H9 (cell line): ENCODE results near the gene PRKRA. TPM values are rescaled to one million over a fixed set of nuclear protein-coding genes. Genes with fewer than 3 reads are reported as not detected.
A peak's percentile ranks its signal among the peaks of the same experiment; 100 is the strongest.

ENCODE experiments used
- DNase-seq: peaks from one replicate; pipeline ENCODE4 v3.0.0-alpha.2; 2017
- H2AFZ ChIP-seq: one replicate; pipeline ENCODE4 v1.6.1; 2013; ENCODE audit warnings: mild to moderate bottlenecking, low read length, control low read depth, moderate library complexity
- H2AK5ac ChIP-seq: 2 replicates; pipeline ENCODE4 v1.6.1; 2013; ENCODE audit warnings: low read length, control low read depth, mixed read lengths; ENCODE audit not compliant: insufficient read length
- H2BK120ac ChIP-seq: one replicate; pipeline ENCODE4 v1.6.1; 2013; ENCODE audit warnings: low read depth, mild to moderate bottlenecking, low read length, control low read depth, inconsistent platforms; ENCODE audit not compliant: poor library complexity, severe bottlenecking
- H2BK12ac ChIP-seq: 2 replicates; pipeline ENCODE4 v1.6.1; 2013; ENCODE audit warnings: low read length, control low read depth, mixed read lengths, low read depth; ENCODE audit not compliant: insufficient read length
- H2BK15ac ChIP-seq: 2 replicates; pipeline ENCODE4 v1.6.1; 2013; ENCODE audit warnings: low read depth, low read length, control low read depth
- H2BK20ac ChIP-seq: one replicate; pipeline ENCODE4 v1.6.1; 2013; ENCODE audit warnings: low read depth, mild to moderate bottlenecking, low read length, control low read depth, inconsistent platforms; ENCODE audit not compliant: poor library complexity, severe bottlenecking
- H2BK5ac ChIP-seq: 2 replicates; pipeline ENCODE4 v1.6.1; 2013; ENCODE audit warnings: low read length, control low read depth, mixed read lengths; ENCODE audit not compliant: insufficient read length
- H3K14ac ChIP-seq: 2 replicates; pipeline ENCODE4 v1.6.1; 2013; ENCODE audit warnings: low read length, control low read depth; ENCODE audit not compliant: insufficient read depth
- H3K18ac ChIP-seq: 2 replicates; pipeline ENCODE4 v1.6.1; 2013; ENCODE audit warnings: low read depth, mild to moderate bottlenecking, mixed read lengths, low read length, control low read depth; ENCODE audit not compliant: insufficient read length
- H3K23ac ChIP-seq: 2 replicates; pipeline ENCODE4 v1.6.1; 2013; ENCODE audit warnings: low read length, control low read depth, mixed read lengths, low read depth; ENCODE audit not compliant: insufficient read length
- H3K23me2 ChIP-seq: 2 replicates; pipeline ENCODE4 v1.6.1; 2013; ENCODE audit warnings: low read depth, mild to moderate bottlenecking, mixed read lengths, low read length, control low read depth; ENCODE audit not compliant: insufficient read length, poor library complexity, severe bottlenecking
- H3K27ac ChIP-seq: 2 replicates; pipeline ENCODE4 v1.5.1; 2013; ENCODE audit warnings: low read length, control low read depth, mixed read lengths, low read depth; ENCODE audit not compliant: insufficient read length
- H3K27me3 ChIP-seq: 2 replicates; pipeline ENCODE4 v1.6.1; 2013; ENCODE audit warnings: low read length, control low read depth, inconsistent platforms; ENCODE audit not compliant: insufficient read depth
- H3K4ac ChIP-seq: 2 replicates; pipeline ENCODE4 v1.6.1; 2013; ENCODE audit warnings: low read depth, mild to moderate bottlenecking, control low read depth, inconsistent platforms, low read length, moderate library complexity
- H3K4me1 ChIP-seq: 2 replicates; pipeline ENCODE4 v1.6.1; 2013; ENCODE audit warnings: low read length, control low read depth, inconsistent platforms; ENCODE audit not compliant: insufficient read depth
- H3K4me2 ChIP-seq: 2 replicates; pipeline ENCODE4 v1.6.1; 2013; ENCODE audit warnings: low read length, control low read depth, mixed read lengths; ENCODE audit not compliant: insufficient read length, insufficient read depth
- H3K56ac ChIP-seq: 2 replicates; pipeline ENCODE4 v1.6.1; 2013; ENCODE audit warnings: low read depth, mild to moderate bottlenecking, mixed read lengths, low read length, control low read depth; ENCODE audit not compliant: insufficient read length
- H3K79me1 ChIP-seq: 2 replicates; pipeline ENCODE4 v1.6.1; 2013; ENCODE audit warnings: low read depth, mild to moderate bottlenecking, moderate library complexity, low read length, control low read depth, inconsistent platforms; ENCODE audit not compliant: insufficient read depth, poor library complexity, severe bottlenecking
- H3K79me2 ChIP-seq: 2 replicates; pipeline ENCODE4 v1.6.1; 2013; ENCODE audit warnings: low read length, control low read depth, inconsistent platforms; ENCODE audit not compliant: insufficient read depth
- H3K9ac ChIP-seq: 2 replicates; pipeline ENCODE4 v1.6.1; 2013; ENCODE audit warnings: low read length, control low read depth, mixed read lengths; ENCODE audit not compliant: insufficient read length; ENCODE audit errors: extremely low read depth
- H3K9me3 ChIP-seq: one replicate; pipeline ENCODE4 v1.6.1; 2013; ENCODE audit warnings: low read depth, low read length, inconsistent platforms; ENCODE audit not compliant: control insufficient read depth
- H3T11ph ChIP-seq: one replicate; pipeline ENCODE4 v1.6.1; 2013; ENCODE audit warnings: mild to moderate bottlenecking, low read length, control low read depth, inconsistent platforms
- H4K20me1 ChIP-seq: one replicate; pipeline ENCODE4 v1.6.1; 2013; ENCODE audit not compliant: control insufficient read depth, insufficient read length, insufficient read depth
- H4K5ac ChIP-seq: 2 replicates; pipeline ENCODE4 v1.6.1; 2013; ENCODE audit warnings: low read depth, mild to moderate bottlenecking, mixed read lengths, low read length, control low read depth; ENCODE audit not compliant: insufficient read length
- H4K8ac ChIP-seq: replicated peaks from 2 replicates; pipeline ENCODE4 v1.6.1; 2013; ENCODE audit warnings: low read length, control low read depth, mixed read lengths, low read depth; ENCODE audit not compliant: insufficient read length
- H4K91ac ChIP-seq: 2 replicates; pipeline ENCODE4 v1.6.1; 2013; ENCODE audit warnings: low read depth, mild to moderate bottlenecking, moderate library complexity, mixed read lengths, low read length, control low read depth; ENCODE audit not compliant: insufficient read length
- H3K27ac Mint-ChIP-seq, 3 experiments: 2 replicates in 2 of 3; 3 replicates in 1 of 3; pipeline ENCODE4 v1.8.0; 2020 to 2021; ENCODE audit warnings: mixed read lengths in 3 of 3, mild to moderate bottlenecking in 1 of 3, moderate library complexity in 1 of 3
- H3K27me3 Mint-ChIP-seq: 2 replicates; pipeline ENCODE4 v1.8.0; 2021; ENCODE audit warnings: low read depth, mild to moderate bottlenecking, moderate library complexity, mixed read lengths
- H3K36me3 Mint-ChIP-seq, 3 experiments: 2 replicates in 2 of 3; 3 replicates in 1 of 3; pipeline ENCODE4 v1.8.0; 2020 to 2021; ENCODE audit warnings: low read depth in 3 of 3, mixed read lengths in 3 of 3; ENCODE audit not compliant: insufficient read depth in 1 of 3
- H3K4me1 Mint-ChIP-seq, 2 experiments: 2 replicates each; pipeline ENCODE4 v1.8.0; 2020; ENCODE audit warnings: mixed read lengths in 2 of 2
- H3K4me3 Mint-ChIP-seq, 2 experiments: 2 replicates in 1 of 2; 3 replicates in 1 of 2; pipeline ENCODE4 v1.8.0; 2020 to 2021; ENCODE audit warnings: mild to moderate bottlenecking in 2 of 2, mixed read lengths in 2 of 2, moderate library complexity in 1 of 2
- H3K9me3 Mint-ChIP-seq, 2 experiments: 2 replicates in 1 of 2; 3 replicates in 1 of 2; pipeline ENCODE4 v1.8.0; 2020; ENCODE audit warnings: mild to moderate bottlenecking in 2 of 2, mixed read lengths in 2 of 2, moderate library complexity in 1 of 2
- CTCF ChIP-seq: fragments of 200-600 bp; sonication (generic); conservative IDR thresholded peaks from 3 replicates; pipeline ENCODE4 v1.8.0; 2021; ENCODE audit warnings: antibody characterized with exemption, mild to moderate bottlenecking
- WGBS: extraction: QIAGEN DNeasy Blood & Tissue Kit; methylation state at CpG from one replicate; pipeline ENCODE4 v1.1.7; 2013; ENCODE audit warnings: missing lambda C conversion rate, low lambda C conversion rate, mixed read lengths; ENCODE audit not compliant: insufficient read length; ENCODE audit errors: extremely low coverage; 5-methylcytosine and 5-hydroxymethylcytosine counted together
- total RNA-seq: library from RNA; stranded (reverse); gene quantifications from 2 replicates; pipeline ENCODE4 v1.2.1, GENCODE V29; 2021

The PRKRA gene
- total RNA-seq, 1 experiment from 2014 or later = 61.5 TPM

DNA sequence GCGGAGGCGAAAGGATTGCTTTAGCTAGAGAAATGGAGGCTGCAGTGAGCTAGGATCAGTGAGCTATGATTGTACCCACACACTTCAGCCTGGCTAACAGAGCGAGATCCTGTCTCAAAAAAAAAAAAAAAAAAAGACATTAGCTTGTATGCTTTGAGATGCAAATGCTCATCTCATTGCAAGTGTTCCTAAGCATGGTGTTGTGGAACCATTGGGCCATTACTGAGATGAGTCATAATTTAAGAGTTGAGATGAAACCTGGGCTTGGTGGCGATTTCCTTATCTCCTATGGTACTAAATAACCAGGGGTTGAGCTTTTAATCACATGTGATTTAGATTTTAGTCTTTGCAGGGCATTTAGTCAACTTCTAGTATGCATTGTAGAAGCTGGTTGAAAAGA, 31.5 kb upstream of the PRKRA start:
- H3T11ph ChIP-seq = no peak overlapping the region
- H2AK5ac ChIP-seq = no peak overlapping the region
- no CpG with 5 or more reads among the region's 4 CpGs for WGBS
- no peak for TF ChIP-seq CTCF
- no peak overlapping the region for H2AFZ ChIP-seq
- H3K4me1 Mint-ChIP-seq = peaks cover 20 to 27% of the 10 kb centered on the region in 2 experiments
- no peak overlapping the region for H3K27ac ChIP-seq
- no peak overlapping the region for H3K23ac ChIP-seq
- H4K8ac ChIP-seq = no peak overlapping the region
- no peaks in the 10 kb centered on the region; the same call in 1 of the 2 replicates for H3K27me3 Mint-ChIP-seq
- H3K56ac ChIP-seq = no peak overlapping the region
- H3K14ac ChIP-seq = no peak overlapping the region
- peaks cover 0 to 6% (median 4%) of the 10 kb centered on the region in 3 experiments; a peak in 3 of 7 replicates for H3K36me3 Mint-ChIP-seq
- no peak overlapping the region for H4K5ac ChIP-seq
- no peak overlapping the region for H3K4ac ChIP-seq
- H2BK15ac ChIP-seq = no peak overlapping the region
- H3K23me2 ChIP-seq = peaks cover 11% of the 10 kb centered on the region
- H3K27ac Mint-ChIP-seq = peak overlapping the region in 1 of 3 experiments; percentile 49; a peak in 2 of 7 replicates
- H2BK120ac ChIP-seq = no peak overlapping the region
- peaks cover 3% of the 10 kb centered on the region; the same call in 1 of the 2 replicates for H3K79me2 ChIP-seq
- no peak for DNase-seq
- H3K9me3 Mint-ChIP-seq = no peaks in the 10 kb centered on the region; a peak in 1 of 5 replicates
- no peak overlapping the region for H2BK12ac ChIP-seq
- H2BK20ac ChIP-seq = no peak overlapping the region
- peak overlapping the region; percentile 11 to 50; a peak in 3 of 5 replicates for H3K4me3 Mint-ChIP-seq
- no peaks in the 10 kb centered on the region for H3K27me3 ChIP-seq
- H3K79me1 ChIP-seq = peaks cover 3% of the 10 kb centered on the region
- H3K4me2 ChIP-seq = no peak overlapping the region
- no peaks in the 10 kb centered on the region for H4K20me1 ChIP-seq
- H2BK5ac ChIP-seq = no peak overlapping the region
- H3K4me1 ChIP-seq = peaks cover 3% of the 10 kb centered on the region; the same call in 1 of the 2 replicates
- H3K9ac ChIP-seq = no peak overlapping the region
- H3K18ac ChIP-seq = no peak overlapping the region
- H4K91ac ChIP-seq = no peak overlapping the region
- H3K9me3 ChIP-seq = no peaks in the 10 kb centered on the region
